IMR-90 (cell line): ENCODE data around the gene ZNF512B.

Experiments
- BHLHE40 ChIP-seq: fragments of 150-350 bp; IDR thresholded peaks from 2 replicates; pipeline ENCODE4 v1.6.1; 2016; ENCODE audit warnings: mild to moderate bottlenecking, low read depth, low read length
- CTCF ChIP-seq: conservative IDR thresholded peaks from 2 replicates; pipeline ENCODE4 v1.5.1; 2012; ENCODE audit warnings: mild to moderate bottlenecking, low read depth, low read length, improper control_type of control experiment
- POLR2A ChIP-seq: IDR thresholded peaks from 2 replicates; pipeline ENCODE4 v1.6.1; 2012; ENCODE audit warnings: mild to moderate bottlenecking, low read depth, low read length

GRCh38 chr20:63959699-63960075 is 10.0 kb downstream of the ZNF512B start:
- TF ChIP-seq BHLHE40 (no peak), CTCF (no peak), POLR2A (no peak)
